GM18520 (cell line): ENCODE data around the gene MAPK12.

Source experiments
- ATAC-seq: cut with Tn5 transposase; IDR thresholded peaks from one replicate; pipeline ENCODE4 v1.9.1; 2021; ENCODE audit not compliant: unreplicated experiment

MAPK12 gene

DNA sequence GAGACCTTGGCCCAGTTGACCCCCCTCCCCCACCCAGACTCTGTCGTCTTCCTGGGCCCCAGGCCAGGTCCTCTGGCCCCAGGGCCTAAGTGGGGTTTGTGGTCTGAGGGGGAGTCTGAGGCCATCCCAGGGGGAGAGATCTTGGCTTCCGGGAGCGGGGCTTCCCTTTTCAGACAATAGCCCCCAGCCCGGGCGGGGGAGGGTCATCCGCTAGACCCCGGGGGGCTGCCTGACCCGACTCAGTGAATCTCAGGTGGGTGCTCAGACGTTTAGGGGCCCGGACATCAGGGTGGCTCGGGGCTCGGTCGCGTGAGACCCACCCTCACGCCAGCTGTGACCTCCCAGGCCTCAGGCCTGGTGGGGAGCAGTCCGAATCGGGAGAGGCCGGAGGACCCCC lies 8.1 kb upstream of the MAPK12 start:
- ATAC-seq = no peak

DNA sequence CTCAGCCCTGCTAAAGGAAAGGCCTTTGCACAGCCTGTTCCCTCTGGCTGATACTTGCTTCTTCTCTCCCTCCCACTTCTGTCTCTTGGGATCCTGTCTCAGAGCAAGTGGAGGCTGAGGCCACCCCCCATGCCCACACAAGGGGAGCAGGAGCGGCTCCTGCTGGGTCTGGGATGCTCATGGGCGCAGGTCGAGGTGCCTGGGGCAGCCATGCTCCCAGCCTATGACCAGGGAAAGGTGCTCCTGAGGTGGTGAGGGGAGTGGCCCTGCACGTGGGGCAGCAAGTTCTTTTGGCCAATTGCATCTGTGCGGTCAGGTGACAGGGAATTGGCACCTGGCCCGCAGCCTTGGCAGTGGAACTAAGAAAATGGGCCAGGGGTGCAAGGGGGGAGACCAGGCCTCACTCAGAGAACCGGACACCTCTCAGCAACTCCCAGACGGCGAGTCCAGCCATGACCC lies 7.2 kb upstream of the MAPK12 start:
- ATAC-seq = no peak

DNA sequence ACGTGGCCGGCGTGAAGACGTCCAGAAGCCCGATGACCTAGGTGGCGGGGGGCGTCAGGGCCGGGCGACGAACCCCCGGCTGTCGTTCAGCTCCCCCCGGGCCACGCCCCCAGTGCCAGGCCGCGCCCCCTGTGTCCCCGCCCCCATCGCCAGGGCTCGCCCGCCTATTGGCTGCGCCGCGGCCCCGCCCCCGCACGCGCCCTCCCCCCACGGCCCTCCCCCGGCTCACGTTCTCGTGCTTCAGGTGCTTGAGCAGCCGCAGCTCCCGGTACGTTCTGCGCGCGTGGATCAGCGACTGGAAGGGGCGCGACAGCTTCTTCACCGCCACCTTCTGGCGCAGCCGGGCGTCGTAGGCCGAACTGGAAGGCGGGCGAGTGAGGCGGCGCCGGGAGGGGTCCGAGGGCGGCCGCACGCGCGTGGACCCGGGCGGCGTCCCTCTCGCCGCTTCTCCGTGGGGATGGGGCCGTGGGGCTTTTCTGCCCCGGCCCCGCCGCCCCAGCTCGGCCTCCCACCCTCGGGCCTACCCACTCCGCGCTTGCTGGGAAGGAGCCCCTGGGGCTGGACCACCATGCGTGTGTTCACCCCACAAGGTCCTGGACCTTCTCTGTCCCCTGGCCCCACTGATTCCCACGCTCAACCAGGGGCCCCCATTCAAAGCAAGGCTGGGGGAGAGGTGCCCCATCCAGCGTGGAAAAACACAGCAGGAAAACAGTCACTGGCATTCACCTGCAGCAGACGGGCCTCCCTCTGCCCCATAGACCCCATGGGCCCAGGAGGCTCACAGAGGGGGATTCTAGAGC lies 6.3 kb upstream of the MAPK12 start:
- no peak for ATAC-seq

DNA sequence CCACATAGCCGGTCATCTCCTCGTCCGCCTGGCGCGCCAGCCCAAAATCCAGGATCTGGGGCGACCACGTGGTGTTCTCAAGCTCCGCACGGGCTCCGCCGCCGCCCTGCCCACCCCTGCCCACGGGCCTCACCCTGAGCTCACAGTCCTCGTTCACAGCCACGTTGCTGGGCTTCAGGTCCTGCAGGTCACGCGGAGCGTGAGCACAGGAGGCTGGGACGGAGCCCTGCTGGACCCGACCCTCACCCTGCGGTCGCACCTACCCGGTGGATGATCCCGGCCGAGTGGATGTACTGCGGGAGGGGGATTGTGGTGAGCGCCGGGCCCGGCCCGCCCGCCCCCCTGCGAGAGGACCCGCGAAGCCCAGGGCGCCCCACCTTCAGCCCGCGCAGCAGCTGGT lies 5.5 kb upstream of the MAPK12 start:
- no peak for ATAC-seq

DNA sequence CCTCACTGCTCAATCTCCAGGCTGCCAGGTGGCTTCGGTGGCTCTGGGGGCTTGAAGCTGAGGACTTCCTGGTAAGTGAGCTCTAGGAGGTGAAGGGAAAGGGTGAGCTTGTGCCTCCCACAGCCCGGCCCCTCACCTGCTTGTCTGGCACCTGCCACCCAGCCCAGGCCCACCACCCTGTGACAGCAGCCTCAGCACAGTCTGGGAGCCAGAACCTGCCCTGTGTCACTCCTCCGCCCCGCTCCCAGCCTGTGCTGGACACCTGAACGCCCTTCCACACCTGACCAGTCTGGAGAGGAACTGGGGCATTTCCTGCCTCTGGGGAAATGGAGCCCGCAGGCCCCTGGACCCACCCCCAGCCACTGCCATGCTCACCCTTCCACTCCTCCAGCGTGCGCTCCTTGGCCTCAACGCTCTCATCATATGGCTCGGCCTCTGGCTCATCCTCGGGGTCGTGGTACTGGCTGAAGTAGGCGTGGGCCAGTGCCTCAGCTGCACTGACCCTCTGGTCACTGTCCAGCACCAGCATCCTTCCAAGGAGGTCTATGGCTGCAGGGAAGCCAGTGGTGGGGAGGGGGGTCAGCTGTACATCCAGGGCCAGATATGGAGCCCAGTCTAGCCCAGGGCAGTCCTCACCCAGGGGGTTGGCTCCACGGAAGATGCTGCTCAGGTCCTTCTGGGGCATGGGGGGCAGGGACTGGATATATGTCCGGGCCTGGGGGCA lies 3.6 kb upstream of the MAPK12 start:
- ATAC-seq = no peak

DNA sequence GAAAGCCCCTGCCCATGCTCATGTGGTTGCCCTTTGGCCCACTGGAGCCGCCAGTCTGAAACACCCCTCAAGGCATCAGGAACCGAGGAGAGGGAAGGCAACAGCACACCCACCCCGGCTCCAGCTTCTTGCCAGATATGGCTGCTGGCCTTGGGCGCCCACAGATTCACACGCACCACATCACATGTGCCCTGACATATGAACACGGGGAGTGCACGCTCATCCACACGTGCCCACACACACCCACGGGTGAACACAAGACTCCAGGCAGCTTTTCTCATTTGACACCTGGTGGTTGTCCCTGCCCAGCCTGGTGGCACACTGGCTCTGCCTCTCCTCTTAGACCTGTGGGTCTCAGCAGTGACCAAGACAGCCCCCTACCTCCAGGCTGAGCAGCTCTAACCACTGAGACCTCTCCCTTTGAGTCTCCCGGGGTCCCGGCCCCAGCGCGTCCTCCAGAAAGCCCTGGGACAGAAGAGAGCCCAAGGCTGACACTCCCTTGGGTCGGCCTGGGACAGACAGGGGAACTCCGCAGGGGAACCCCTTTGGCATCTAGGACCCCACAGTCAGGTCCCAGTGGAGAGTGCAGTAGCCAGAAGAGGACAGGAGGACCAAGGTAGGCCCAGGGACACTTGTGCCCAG lies 2.7 kb upstream of the MAPK12 start:
- no peak for ATAC-seq

DNA sequence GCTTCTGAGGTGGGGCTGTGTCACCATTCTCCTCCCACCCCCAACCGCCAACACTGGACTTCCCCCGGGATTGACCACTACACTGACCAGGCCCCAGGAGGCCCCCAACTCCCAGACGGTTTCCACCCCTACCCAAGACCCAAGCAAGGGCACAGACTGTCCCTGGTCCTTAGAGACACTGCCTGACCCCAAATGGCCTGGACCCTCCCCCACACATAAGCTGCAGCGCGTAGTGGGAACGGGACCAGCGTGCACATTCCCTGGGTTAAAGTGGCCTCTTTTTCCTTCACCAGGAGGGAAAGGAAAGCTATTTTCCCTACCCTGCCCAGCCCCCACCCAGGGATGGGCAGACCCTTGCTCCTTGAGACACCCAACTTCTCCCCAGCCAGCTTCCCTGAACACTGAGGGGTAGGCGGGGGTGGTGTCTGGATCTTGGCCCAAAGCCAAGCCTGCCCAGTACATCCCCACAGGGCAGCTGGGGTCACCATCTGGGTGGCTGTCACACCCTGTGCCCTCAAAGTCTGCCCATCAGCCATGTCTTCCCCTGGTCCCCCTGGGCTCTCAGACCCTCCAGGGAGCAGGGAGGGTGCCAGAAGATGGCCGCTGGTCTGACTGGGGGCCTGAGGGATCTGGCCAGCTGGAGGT lies 1.6 kb upstream of the MAPK12 start:
- no peak for ATAC-seq

DNA sequence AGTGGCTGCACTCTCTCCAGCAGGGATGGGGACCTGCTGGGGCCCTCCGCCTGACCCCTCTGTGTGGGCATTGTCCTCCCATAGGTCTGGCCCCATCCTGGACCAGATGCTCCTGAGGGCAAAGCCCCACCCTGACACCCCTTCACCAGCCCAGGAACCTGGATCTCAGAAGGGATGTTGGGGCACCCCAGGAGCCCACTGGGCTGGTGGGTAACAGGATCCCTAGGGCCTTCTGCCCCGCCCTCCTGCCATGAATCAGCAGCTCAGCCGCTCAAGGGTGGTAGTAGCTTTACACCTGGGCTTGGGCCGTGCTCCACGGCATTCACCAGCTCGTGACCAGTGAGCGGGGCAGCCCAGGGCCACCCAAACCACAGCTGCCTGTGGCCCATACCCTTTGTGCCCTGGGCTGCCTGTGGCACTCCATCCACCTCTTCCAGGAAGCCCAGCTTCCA lies 1.0 kb upstream of the MAPK12 start:
- ATAC-seq = no peak

DNA sequence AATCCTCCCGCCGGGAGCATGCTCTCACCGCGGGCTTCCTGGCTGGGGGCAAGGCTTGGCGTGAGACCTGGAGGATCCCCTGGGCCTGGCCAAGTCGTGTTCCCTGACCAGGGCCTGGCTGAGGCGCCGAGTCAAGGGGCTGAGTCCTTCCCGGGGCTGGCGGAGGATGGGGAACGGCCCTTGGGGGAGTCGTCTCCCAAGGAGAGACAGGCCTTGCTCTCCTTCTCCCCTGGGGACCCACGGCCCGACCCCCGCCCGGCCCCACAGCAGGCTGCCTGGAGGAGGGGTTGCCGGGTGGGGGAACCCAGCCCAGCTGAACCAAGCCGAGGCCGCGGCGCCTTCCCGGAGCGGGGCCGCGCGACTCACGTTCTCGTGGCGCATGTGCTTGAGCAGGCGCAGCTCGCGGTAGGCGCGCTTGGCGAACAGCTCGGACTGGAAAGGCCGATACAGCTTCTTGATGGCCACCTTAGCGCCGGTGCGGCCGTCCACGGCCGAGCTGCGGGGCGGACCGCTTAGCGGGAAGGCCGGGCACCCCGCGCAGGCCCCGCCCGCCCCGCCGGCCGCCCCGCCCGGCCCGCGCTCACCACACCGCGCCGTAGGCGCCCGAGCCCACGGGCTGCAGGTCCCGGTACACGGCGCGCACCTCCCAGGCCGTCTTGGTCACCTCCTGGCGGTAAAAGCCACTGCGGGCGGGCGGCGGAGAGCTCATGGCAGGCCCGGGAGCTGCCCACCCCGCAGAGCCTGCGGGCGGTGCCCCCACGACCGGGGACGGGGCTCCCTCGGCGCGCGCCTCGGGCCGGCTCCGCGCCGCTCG lies 475 bp downstream of the MAPK12 start:
- no peak for ATAC-seq

DNA sequence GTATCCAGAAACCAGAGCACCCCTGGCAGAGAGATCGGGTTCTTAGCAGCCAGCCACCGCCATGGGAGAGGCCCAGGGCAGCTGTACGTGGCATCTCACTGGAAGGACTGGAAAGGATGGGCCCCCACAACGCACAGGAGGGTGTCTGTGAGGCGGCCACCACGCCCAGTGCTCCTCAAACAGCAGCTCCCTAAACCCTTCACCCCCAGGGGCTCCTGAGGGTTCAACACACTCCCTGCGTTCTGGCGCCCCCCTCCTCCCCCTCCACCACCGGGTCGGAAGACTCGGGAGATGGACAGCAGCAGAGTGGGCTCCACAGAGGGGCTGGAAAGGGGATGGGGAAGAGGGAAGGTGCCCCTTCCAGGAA lies 1.1 kb downstream of the MAPK12 start:
- ATAC-seq = no peak

DNA sequence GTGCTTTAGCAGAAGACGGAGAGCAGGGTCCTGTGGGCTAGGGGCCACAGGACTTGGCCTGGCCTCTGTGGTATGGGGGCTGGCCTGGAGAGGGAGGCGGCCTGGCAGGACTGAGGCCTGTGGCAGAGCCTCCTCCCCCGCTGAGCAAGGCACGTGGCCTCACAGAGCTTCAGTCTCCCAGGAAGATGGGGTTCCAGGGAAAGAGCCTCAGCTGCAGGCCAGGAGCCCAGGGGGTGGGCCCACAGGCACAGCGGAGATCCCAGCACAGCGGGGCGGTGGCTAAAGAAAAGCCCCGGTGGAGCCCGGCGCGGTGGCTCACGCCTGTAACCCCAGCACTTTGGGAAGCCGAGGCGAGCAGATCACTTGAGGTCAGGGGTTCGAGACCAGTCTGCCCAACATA lies 2.2 kb downstream of the MAPK12 start:
- no peak for ATAC-seq

DNA sequence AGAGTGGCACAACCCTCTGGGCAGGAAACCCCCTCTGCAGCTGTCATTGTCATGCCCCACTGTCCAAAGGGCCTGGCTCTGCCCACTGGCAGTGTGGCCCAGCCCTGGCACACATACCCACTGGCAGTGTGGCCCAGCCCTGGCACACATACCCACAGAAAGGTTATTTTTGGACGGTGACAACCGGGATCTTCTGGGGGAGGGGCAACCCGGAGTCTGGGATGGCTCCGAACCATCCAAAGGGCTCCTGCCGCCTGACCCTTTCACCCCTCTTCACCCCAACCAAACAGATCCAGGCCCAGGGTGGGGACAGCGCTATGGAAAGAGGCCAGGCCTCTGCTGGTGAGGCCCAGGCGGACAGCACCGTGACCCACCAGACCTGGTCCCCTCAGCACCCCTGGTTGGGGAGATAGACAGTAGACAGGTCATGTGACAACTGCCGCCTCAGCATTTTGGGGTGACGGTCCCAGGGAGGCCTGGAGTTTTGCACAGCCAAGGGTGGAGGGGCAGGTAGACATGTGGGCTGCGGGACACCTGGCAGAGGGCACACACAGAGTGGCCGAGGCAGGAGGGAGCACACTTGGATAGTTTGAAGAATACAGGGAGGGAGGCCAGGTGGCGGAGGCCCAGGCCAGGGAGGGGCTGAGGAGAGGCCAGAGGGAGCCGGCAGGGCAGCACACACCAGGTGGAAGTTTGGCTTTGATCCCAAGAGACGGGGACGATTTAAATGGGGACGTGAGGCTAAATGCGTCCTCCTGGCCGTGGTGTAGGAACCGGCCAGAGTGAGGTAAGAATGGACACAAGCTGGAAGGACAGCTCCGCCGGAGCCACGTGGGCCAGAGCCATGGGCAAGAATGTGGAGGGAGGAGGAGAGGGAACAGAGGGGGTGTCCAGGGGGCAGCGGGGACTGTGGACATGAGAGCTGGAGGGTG lies 2.9 kb downstream of the MAPK12 start:
- ATAC-seq = no peak

DNA sequence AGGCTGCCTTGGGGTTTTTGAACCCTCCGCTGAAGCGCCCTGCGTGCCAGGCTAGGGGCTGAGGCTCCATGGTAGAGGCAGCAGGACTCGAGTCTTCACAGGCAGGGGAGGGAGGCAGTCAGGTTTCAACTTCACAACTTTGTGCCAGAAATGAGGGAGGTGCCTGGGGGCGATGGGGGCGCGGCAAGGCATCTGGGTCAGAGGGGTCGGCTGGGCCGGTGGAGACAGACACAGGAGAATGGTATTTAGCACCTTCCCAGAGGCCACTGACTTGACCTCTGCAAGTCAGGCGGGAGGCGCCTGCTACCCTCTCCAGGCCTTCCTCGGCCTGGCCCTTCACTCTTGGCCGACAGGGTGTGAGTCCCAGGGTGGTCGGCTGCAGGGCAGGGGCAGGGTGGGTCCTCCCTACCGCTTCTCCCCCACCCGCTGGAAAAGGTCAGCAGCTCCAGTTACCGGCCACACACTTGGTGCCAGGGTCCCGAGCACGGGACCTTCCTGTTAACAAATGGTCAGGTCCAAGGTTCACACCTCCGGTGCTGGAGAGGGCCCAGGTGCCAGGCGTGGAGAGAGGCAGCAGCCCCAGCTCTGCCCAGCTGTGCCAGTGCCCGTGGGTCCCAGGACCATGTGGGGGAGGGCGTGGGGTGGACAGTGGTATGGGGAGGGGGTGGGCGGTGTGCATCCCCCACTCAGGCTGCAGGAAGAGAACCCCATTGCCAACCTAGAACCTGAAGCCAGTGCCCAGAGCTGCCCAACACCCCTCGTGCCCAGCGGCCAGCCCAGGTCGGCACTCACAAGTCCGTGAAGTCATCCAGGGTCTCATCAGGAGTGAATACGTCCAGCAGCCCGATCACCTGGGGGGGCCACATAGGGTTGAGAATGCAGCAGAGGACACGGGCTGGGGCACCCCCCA lies 3.8 kb downstream of the MAPK12 start:
- ATAC-seq = no peak

DNA sequence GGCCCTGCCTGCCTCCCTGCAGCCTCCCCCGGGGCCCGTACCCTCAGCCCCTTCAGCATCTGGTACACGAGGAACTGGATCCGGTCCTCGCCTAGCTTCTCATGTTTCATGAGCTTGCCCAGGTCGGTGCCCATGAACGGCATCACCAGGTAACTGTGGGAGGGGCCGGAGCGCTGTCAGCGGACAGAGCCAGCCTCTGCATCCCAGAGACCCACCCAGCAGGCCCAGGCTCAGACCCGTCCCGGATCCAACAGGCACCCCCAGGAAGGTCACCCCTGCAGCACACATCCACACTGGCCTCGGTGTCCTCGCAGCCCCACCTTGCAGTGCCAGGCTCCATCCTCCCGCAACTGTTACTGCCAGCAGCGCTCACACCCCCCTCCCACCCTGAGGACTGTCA lies 4.4 kb downstream of the MAPK12 start:
- no peak for ATAC-seq

DNA sequence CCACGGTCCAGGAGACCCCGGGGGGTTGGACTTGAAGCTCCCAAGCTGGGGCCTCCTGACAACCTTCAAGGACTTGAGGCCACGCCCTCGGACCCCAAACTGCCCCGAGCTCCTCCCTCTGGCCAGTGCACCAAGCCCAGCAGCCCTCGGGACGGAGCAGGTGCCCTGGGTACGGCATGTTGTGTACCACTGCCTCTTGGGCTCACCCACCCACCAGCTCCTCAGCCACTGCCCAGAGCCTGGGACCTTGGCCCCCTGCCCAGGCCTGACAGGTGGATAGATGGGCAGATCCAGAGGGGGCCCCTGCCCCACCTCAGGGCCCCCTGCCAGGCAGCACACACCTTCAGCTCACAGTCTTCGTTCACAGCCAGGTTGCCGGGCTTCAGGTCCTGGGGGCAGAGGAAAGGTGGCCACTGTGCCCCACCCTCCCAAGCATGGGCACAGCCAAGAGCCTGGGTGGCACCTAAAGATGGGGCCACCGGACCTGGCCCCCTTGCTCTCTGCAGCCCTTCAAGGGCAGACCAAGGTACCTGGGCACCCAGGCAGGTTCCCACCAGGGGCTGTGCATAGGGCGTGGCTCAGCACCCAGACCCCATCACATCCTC lies 5.1 kb downstream of the MAPK12 start:
- no peak for ATAC-seq

DNA sequence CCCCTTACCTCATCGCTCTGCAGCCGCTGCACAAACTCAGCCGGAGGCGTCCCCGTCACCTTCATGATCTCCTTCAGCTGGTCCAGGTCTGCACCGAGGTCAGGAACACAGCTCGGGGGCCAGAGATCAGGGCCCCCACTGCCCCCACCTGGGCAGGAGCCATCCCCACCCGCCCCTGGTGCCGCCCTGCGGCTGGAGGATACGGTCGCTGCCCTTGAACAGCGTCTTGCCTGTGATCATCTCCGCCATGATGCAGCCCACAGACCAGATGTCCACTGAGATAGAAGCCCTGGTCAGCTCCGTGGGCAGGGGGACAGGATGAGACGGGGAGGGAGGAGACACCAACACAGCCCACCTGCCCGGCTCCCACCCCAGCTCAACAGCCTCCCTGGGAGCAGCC lies 5.9 kb downstream of the MAPK12 start:
- ATAC-seq = no peak

DNA sequence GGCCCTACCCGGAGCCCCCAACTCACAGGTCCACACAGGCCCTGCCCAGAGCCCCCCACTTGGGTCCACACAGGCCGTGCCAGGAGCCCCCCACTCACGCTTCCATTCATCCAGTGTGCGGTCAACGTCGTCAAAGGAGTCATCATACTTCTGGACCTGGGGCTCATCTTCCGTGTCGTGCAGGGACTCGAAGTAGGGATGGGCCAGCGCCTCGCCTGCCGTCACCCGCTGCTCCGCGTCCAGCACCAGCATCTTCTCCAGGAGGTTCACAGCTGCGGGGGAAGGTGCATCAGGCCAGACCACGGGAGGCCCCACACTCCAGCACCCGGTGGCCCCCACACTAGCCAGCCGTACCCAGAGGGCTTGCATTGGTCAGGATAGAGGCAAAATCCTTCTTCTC lies 6.4 kb downstream of the MAPK12 start:
- no peak for ATAC-seq

DNA sequence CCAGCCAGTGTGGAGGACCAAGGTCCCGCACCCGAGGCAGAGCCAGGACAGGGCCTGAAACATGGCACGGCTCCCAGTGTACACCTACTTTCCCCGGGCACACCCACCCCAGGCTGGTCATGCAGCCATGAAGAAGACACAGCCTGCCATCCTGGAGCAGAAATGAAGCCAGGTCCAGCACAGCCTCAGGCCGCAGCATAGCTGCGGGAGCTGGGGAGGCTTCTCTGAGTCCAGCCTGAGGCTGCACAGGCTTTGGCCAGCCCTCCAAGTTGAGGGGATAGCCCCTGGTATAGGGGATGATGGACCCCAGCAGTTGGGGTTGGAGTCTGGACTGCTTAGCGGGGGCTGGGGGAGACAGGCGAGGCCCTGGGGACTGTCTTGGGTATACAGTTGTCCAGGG lies 7.5 kb downstream of the MAPK12 start:
- no peak for ATAC-seq
